Fibroblast of lung (primary cell): ENCODE measurements around the gene THBS1. TPM values are rescaled to one million over a fixed set of nuclear protein-coding genes. Genes with fewer than 3 reads are reported as not detected.

ENCODE experiments used
- DNase-seq, 2 donors: peaks; one replicate each; pipeline versions ENCODE4 v3.0.0 to v3.0.0-alpha.2; 2010; ENCODE audit warnings: low read depth in 2 of 2
- H2AFZ ChIP-seq: 2 replicates; pipeline ENCODE4 v1.5.1; 2012; ENCODE audit warnings: low read length, control low read depth, inconsistent platforms
- H3K27ac ChIP-seq: 2 replicates; pipeline ENCODE4 v1.5.1; 2011; ENCODE audit warnings: low read length, control low read depth; ENCODE audit not compliant: insufficient read depth
- H3K27me3 ChIP-seq: 2 replicates; pipeline ENCODE4 v1.5.1; 2011; ENCODE audit warnings: mild to moderate bottlenecking, low read length; ENCODE audit not compliant: control insufficient read depth, insufficient read depth
- H3K36me3 ChIP-seq: 2 replicates; pipeline ENCODE4 v1.5.1; 2011; ENCODE audit warnings: low read length; ENCODE audit not compliant: control insufficient read depth, insufficient read depth
- H3K4me1 ChIP-seq: 2 replicates; pipeline ENCODE4 v1.5.1; 2011; ENCODE audit warnings: low read length; ENCODE audit not compliant: control insufficient read depth, insufficient read depth; ENCODE audit errors: extremely low read depth
- H3K4me2 ChIP-seq: 2 replicates; pipeline ENCODE4 v1.5.1; 2011; ENCODE audit warnings: low read length, control low read depth; ENCODE audit not compliant: insufficient read depth; ENCODE audit errors: extremely low read depth
- H3K4me3 ChIP-seq, 4 experiments: fragments of 200-600 bp in 1 of 4; sonication (generic) in 1 of 4; replicated peaks in 1 of 4; 2 replicates each; pipeline ENCODE4 v1.5.1; 2011 to 2016; ENCODE audit warnings: low read length in 4 of 4, low read depth in 3 of 4, mild to moderate bottlenecking in 3 of 4, control low read depth in 2 of 4, inconsistent platforms in 1 of 4, mixed read lengths in 1 of 4; ENCODE audit not compliant: insufficient read depth in 1 of 4; ENCODE audit errors: control extremely low read depth in 1 of 4
- H3K79me2 ChIP-seq: 2 replicates; pipeline ENCODE4 v1.5.1; 2012; ENCODE audit warnings: mild to moderate bottlenecking, low read length, inconsistent platforms; ENCODE audit not compliant: control insufficient read depth, insufficient read depth
- H3K9ac ChIP-seq: 2 replicates; pipeline ENCODE4 v1.5.1; 2011; ENCODE audit warnings: mild to moderate bottlenecking, low read length, control low read depth; ENCODE audit not compliant: insufficient read depth
- H3K9me3 ChIP-seq: 2 replicates; pipeline ENCODE4 v1.5.1; 2012; ENCODE audit warnings: low read depth, low read length; ENCODE audit not compliant: control insufficient read depth, insufficient read depth
- H4K20me1 ChIP-seq: 2 replicates; pipeline ENCODE4 v1.5.1; 2011; ENCODE audit warnings: low read length; ENCODE audit not compliant: control insufficient read depth, insufficient read depth; ENCODE audit errors: extremely low read depth
- CTCF ChIP-seq, 2 donors: IDR thresholded peaks in 1 of 2; conservative IDR thresholded peaks in 1 of 2; 1 replicate in 1 of 2; 2 replicates in 1 of 2; pipeline ENCODE4 v1.5.1; 2011 to 2012; ENCODE audit warnings: low read length in 2 of 2, control low read depth in 1 of 2, inconsistent platforms in 1 of 2, low read depth in 1 of 2, mild to moderate bottlenecking in 1 of 2
- EZH2 ChIP-seq: IDR thresholded peaks from 2 replicates; pipeline ENCODE4 v1.5.1; 2012; ENCODE audit warnings: low read length, control low read depth, mild to moderate bottlenecking; ENCODE audit errors: missing control alignments
- polyA plus RNA-seq, 2 donors: library from polyadenylated mRNA; depleted of rRNA in 1 of 2; stranded (reverse) in 1 of 2; unstranded in 1 of 2; fragments of >200 nt; gene quantifications; 2 replicates each; pipeline ENCODE4 v1.2.1, GENCODE V29; 2011 to 2012; ENCODE audit warnings: missing spikeins in 1 of 2
- total RNA-seq: library from RNA; depleted of rRNA; stranded (reverse); fragments of >200 nt; gene quantifications from 2 replicates; pipeline ENCODE4 v1.2.1, GENCODE V29; 2014

The THBS1 gene
- total and polyA plus RNA-seq, 2 donors (not counting 1 experiment from before 2014, with no cell fraction given) = 1,512 to 1,745 TPM

GRCh38 chr15:39639037-39639436, 58.2 kb downstream of the THBS1 start:
- Histone ChIP-seq H3K9ac (no peak overlapping the region), H3K27ac (no peak overlapping the region), H3K4me1 (no peaks in the 10 kb centered on the region), H2AFZ (no peak overlapping the region), H4K20me1 (no peaks in the 10 kb centered on the region), H3K4me2 (no peak overlapping the region), H3K27me3 (no peaks in the 10 kb centered on the region), H3K4me3 (no peak overlapping the region), H3K79me2 (no peaks in the 10 kb centered on the region), H3K9me3 (no peaks in the 10 kb centered on the region), H3K36me3 (no peaks in the 10 kb centered on the region)
- DNase-seq = no peak
- TF ChIP-seq CTCF (conservative IDR thresholded peaks at IDR 0.05 in 1 of 2, IDR thresholded peaks at IDR 0.05 in 1 of 2; ENCODE audit: low read depth in 1 of 2, low read length in 2 of 2) (no peak), EZH2 (no peak)

- no peaks in the 10 kb centered on the region for H3K27me3 ChIP-seq
- H3K9me3 ChIP-seq = no peaks in the 10 kb centered on the region
- H2AFZ ChIP-seq = no peak overlapping the region
- DNase-seq = no peak
- H4K20me1 ChIP-seq = no peaks in the 10 kb centered on the region
- no peak overlapping the region for H3K4me3 ChIP-seq
- H3K79me2 ChIP-seq = no peaks in the 10 kb centered on the region
- no peak for TF ChIP-seq EZH2
- TF ChIP-seq CTCF (conservative IDR thresholded peaks at IDR 0.05 in 1 of 2, IDR thresholded peaks at IDR 0.05 in 1 of 2; ENCODE audit: low read depth in 1 of 2, low read length in 2 of 2) = no peak
- H3K4me2 ChIP-seq = no peak overlapping the region
- H3K4me1 ChIP-seq = no peaks in the 10 kb centered on the region
- H3K27ac ChIP-seq = no peak overlapping the region
- H3K9ac ChIP-seq = no peak overlapping the region
- H3K36me3 ChIP-seq = no peaks in the 10 kb centered on the region
Measured at GRCh38 chr15:39640665-39641064, 59.8 kb downstream of the THBS1 start.

GRCh38 chr15:39641191-39641889, 60.5 kb downstream of the THBS1 start:
- TF ChIP-seq CTCF (conservative IDR thresholded peaks at IDR 0.05 in 1 of 2, IDR thresholded peaks at IDR 0.05 in 1 of 2; ENCODE audit: low read depth in 1 of 2, low read length in 2 of 2) (no peak), EZH2 (no peak)
- no peaks in the 10 kb centered on the region for H3K79me2 ChIP-seq
- no peaks in the 10 kb centered on the region for H4K20me1 ChIP-seq
- H2AFZ ChIP-seq = no peak overlapping the region
- no peaks in the 10 kb centered on the region for H3K4me1 ChIP-seq
- H3K27me3 ChIP-seq = no peaks in the 10 kb centered on the region
- H3K4me2 ChIP-seq = no peak overlapping the region
- no peak overlapping the region for H3K9ac ChIP-seq
- H3K36me3 ChIP-seq = no peaks in the 10 kb centered on the region
- H3K4me3 ChIP-seq = no peak overlapping the region
- peak in 1 of 2 donors; percentile 57 for DNase-seq
- no peak overlapping the region for H3K27ac ChIP-seq
- no peaks in the 10 kb centered on the region for H3K9me3 ChIP-seq
